CD4-positive, alpha-beta memory T cell (primary cell): ENCODE measurements around the gene PSMB3. TPM values are rescaled to one million over a fixed set of nuclear protein-coding genes. Genes with fewer than 3 reads are reported as not detected.

Source experiments
- CTCF ChIA-PET: fragments of 350-600 bp; sonication (Branson Sonifier 250); formaldehyde crosslinking; loops from one replicate; lab custom pipeline; 2021; ENCODE audit warnings: inconsistent platforms; ENCODE audit not compliant: partially characterized antibody; lab: Charles Lee
- POLR2A ChIA-PET: fragments of 350-600 bp; sonication (Branson Sonifier 250); formaldehyde crosslinking; loops from one replicate; lab custom pipeline; 2021; ENCODE audit not compliant: partially characterized antibody; lab: Charles Lee
- DNase-seq, 5 donors: peaks; one replicate each; pipeline versions ENCODE4 v3.0.0 to v3.0.0-alpha.2; 2020 to 2022; ENCODE audit warnings: mixed read lengths in 1 of 5
- H3K27ac ChIP-seq: one replicate; pipeline ENCODE4 v1.7.0; 2013; ENCODE audit warnings: low read depth, low read length
- H3K27me3 ChIP-seq: 2 replicates; pipeline ENCODE4 v1.7.0; 2013; ENCODE audit warnings: mild to moderate bottlenecking, low read length, moderate library complexity; ENCODE audit not compliant: insufficient read depth
- H3K36me3 ChIP-seq: 2 replicates; pipeline ENCODE4 v1.7.0; 2013; ENCODE audit warnings: mild to moderate bottlenecking, low read length, moderate library complexity; ENCODE audit not compliant: insufficient read depth
- H3K4me1 ChIP-seq: 2 replicates; pipeline ENCODE4 v1.7.0; 2013; ENCODE audit warnings: mild to moderate bottlenecking, low read length, moderate library complexity; ENCODE audit not compliant: insufficient read depth
- H3K4me3 ChIP-seq, 2 donors: one replicate each; pipeline ENCODE4 v1.7.0; 2013; ENCODE audit warnings: low read length in 2 of 2, mild to moderate bottlenecking in 1 of 2
- H3K9me3 ChIP-seq, 2 donors: one replicate each; pipeline ENCODE4 v1.7.0; 2013; ENCODE audit warnings: low read length in 2 of 2, control low read depth in 1 of 2; ENCODE audit not compliant: control insufficient read depth in 1 of 2
- H3K27ac Mint-ChIP-seq, 7 donors: one replicate each; pipeline ENCODE4 v1.8.0; 2020 to 2021; ENCODE audit warnings: mixed read lengths in 7 of 7, mild to moderate bottlenecking in 6 of 7, inconsistent platforms in 3 of 7, moderate library complexity in 3 of 7
- H3K27me3 Mint-ChIP-seq, 2 donors: one replicate each; pipeline ENCODE4 v1.8.0; 2020 to 2021; ENCODE audit warnings: mixed read lengths in 2 of 2
- H3K36me3 Mint-ChIP-seq, 2 donors: one replicate each; pipeline ENCODE4 v1.8.0; 2020 to 2021; ENCODE audit warnings: mixed read lengths in 2 of 2, inconsistent platforms in 1 of 2, mild to moderate bottlenecking in 1 of 2
- H3K4me1 Mint-ChIP-seq, 4 donors: one replicate each; pipeline ENCODE4 v1.8.0; 2020 to 2021; ENCODE audit warnings: mixed read lengths in 4 of 4, mild to moderate bottlenecking in 1 of 4
- H3K4me3 Mint-ChIP-seq, 8 donors: one replicate each; pipeline ENCODE4 v1.8.0; 2020 to 2021; ENCODE audit warnings: mixed read lengths in 8 of 8, mild to moderate bottlenecking in 7 of 8, moderate library complexity in 6 of 8, inconsistent platforms in 3 of 8
- H3K9me3 Mint-ChIP-seq, 8 donors: one replicate each; pipeline ENCODE4 v1.8.0; 2020 to 2021; ENCODE audit warnings: mixed read lengths in 8 of 8, mild to moderate bottlenecking in 5 of 8, inconsistent platforms in 3 of 8, moderate library complexity in 1 of 8
- intact Hi-C: fragments of 100-400 bp; cut with micrococcal nuclease; formaldehyde crosslinking; loops from one replicate; pipeline ENCODE4 v1.15.1; 2023
- polyA plus RNA-seq, 2 donors: library from polyadenylated mRNA; unstranded; fragments of 300-500 nt; fragmentation: Illumina TruSeq; gene quantifications; one replicate each; pipeline ENCODE4 v1.2.3, GENCODE V29; 2021
- total RNA-seq, 2 experiments: library from RNA; stranded (reverse); gene quantifications; one replicate each; pipeline ENCODE4 v1.2.3, GENCODE V29; 2021

The PSMB3 gene
- total and polyA plus RNA-seq, 4 experiments from 2014 or later: 93.5 to 517 (median 245) TPM

DNA sequence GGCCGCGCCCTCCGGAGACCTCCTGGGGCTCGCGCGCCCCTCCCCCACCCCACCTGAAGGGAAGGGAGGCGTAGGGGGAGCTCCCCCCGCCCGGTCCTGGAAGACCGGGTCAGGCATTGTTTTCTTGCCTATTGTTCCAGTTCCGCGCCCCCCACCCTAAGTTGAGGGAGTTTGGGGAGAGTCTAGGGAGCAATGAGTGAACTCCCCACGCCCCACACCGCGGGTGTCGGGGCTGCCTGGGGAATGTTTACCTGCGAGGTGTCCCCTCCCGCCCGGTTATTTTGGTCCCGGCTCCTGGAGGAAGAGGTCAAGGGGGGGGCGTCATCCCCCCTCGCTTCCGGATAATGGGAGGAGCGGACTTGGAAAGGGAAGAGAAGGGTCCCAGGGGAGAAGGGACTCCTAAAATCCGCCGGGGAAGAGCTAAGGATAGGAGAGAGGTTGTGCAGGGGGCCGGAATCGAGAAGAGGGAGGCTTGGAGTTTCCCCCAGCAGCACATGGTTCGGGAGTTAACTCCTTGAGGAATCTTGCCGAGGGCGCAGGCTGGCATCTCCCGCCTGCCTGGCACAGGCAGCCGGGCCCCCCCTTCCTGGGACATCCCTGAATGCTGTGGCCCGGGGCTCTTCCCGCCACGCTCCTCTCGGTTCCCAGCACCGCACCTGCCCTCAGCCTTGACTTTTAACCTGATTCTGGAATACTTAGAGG lies 46.6 kb upstream of the PSMB3 start:
- H3K9me3 Mint-ChIP-seq: no peaks in the 10 kb centered on the region
- H3K4me3 ChIP-seq: peak overlapping the region; percentile 66 to 89
- peaks cover 22% of the 10 kb centered on the region for H3K36me3 ChIP-seq
- peaks cover 54% of the 10 kb centered on the region for H3K4me1 ChIP-seq
- ChIA-PET CTCF (interaction anchor here (1.8 to 6.5 kb wide), 3 partner anchors 22 to 29 kb away, joined by 9 to 34 read pairs (median 29); no protein-coding TSS in a partner anchor), POLR2A (interaction anchor here (0.7 to 14.0 kb wide), 10 partner anchors 9 to 164 kb away, joined by 3 to 588 read pairs (median 21); partner anchors contain the start of genes CISD3, EPOP, LASP1 and PIP4K2B)
- DNase-seq: peak in 3 of 5 donors; percentile 15 to 52 (median 31)
- intact Hi-C loops: loop anchor here (1.0 to 10.0 kb wide), 2 partner anchors 24 to 499 kb away; partner anchors contain the start of genes CISD3 and RPL19
- H3K27ac ChIP-seq: peak overlapping the region; percentile 76
- H3K9me3 ChIP-seq: no peaks in the 10 kb centered on the region
- peaks cover 18 to 74% of the 10 kb centered on the region in 2 donors for H3K36me3 Mint-ChIP-seq
- peaks cover 28 to 81% (median 50%) of the 10 kb centered on the region in 4 donors for H3K4me1 Mint-ChIP-seq
- H3K4me3 Mint-ChIP-seq: peak overlapping the region; percentile 94 to 99 (median 96)
- H3K27me3 ChIP-seq: no peaks in the 10 kb centered on the region
- peak overlapping the region; percentile 88 to 96 (median 94) for H3K27ac Mint-ChIP-seq
- H3K27me3 Mint-ChIP-seq: no peaks in the 10 kb centered on the region

DNA sequence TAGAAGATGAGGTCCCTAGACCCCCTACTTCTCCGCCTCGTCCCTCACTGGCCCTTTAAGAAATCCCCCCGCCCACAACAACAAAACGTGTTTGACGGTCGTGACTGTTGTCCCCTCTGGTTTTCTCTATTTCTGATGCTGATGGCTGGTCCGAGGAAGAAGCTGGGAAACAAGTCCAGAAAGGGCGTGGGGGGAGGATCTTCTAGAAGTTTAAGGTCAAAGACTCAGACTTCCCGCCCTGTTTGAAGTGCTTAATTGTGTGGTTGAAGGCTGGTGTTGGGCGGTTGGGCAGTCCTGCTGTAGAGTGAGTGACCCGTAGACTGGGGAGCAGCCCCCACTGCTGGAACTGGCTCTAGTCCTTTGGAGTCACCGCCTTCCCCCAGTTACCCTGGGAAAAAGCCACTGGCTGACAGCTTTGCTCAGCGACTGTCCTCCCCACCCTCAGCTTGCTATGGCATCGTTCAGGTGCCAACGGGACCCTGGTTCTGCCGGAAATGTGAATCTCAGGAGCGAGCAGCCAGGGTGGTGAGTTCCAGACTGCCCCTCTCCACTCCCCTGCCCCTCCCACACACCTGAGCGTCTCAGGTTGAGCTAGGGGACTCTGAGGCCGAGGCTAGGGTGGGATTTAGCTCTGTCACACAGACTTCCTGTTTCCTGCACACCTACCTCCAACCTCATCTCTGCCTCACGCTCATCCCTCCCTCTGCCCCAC lies 45.9 kb upstream of the PSMB3 start:
- Histone ChIP-seq H3K9me3 (no peaks in the 10 kb centered on the region), H3K4me1 (peaks cover 49% of the 10 kb centered on the region), H3K27me3 (no peaks in the 10 kb centered on the region), H3K27ac (peak overlapping the region; percentile 76), H3K36me3 (peaks cover 29% of the 10 kb centered on the region), H3K4me3 (peak overlapping the region; percentile 66 to 89)
- H3K4me3 Mint-ChIP-seq: peak overlapping the region; percentile 94 to 99 (median 96)
- CTCF ChIA-PET: interaction anchor here (1.1 to 6.5 kb wide), 5 partner anchors 21 to 32 kb away, joined by 4 to 34 read pairs (median 9); partner anchors contain the start of gene EPOP
- POLR2A ChIA-PET: interaction anchor here (0.6 to 14.0 kb wide), 10 partner anchors 9 to 147 kb away, joined by 3 to 588 read pairs (median 6); partner anchors contain the start of genes CISD3, EPOP, PIP4K2B and PSMB3
- H3K9me3 Mint-ChIP-seq: no peaks in the 10 kb centered on the region
- H3K36me3 Mint-ChIP-seq: peaks cover 25 to 77% of the 10 kb centered on the region in 2 donors
- H3K27ac Mint-ChIP-seq: peak overlapping the region; percentile 88 to 96 (median 94)
- intact Hi-C loops: loop anchor here (10.0 kb wide), 1 partner anchor 498 kb away; the partner anchor contains the start of gene RPL19
- peak in 4 of 5 donors; percentile 19 to 68 (median 28) for DNase-seq
- H3K27me3 Mint-ChIP-seq: no peaks in the 10 kb centered on the region
- H3K4me1 Mint-ChIP-seq: peaks cover 22 to 77% (median 45%) of the 10 kb centered on the region in 4 donors

DNA sequence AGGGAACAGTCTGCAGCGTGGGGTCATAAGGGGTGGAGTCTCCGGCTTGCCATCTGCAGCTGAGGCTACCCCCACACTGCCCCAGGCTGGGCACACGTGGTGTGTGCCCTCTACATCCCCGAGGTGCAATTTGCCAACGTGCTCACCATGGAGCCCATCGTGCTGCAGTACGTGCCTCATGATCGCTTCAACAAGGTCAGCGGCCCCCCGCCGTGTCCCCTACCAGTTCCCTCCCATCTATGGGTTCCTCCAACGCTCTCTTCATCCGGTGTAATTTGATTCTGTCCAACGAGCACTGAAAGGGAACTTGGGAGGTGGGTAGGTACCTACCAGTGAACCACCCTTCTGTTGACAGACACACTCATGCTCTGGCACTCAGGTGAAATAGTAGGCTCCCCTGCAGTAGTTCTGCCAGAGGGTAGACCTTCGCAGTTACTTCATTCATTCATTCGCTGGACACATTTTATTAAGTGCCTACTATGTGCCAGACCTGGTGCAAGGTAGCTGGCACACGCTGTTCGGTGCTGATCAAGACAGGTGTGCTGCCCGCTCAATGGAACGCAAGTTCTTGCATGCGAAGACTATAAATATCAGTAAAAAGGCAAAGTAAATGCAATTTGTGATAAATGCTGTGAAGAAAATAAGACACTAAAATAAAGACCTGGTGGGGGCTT lies 44.7 kb upstream of the PSMB3 start:
- Mint-ChIP-seq H3K4me3 (peak overlapping the region; percentile 37 to 99 (median 96)), H3K27ac (peak overlapping the region in 6 of 7 donors; percentile 83 to 96 (median 91)), H3K4me1 (peaks cover 21 to 68% (median 45%) of the 10 kb centered on the region in 4 donors), H3K9me3 (no peaks in the 10 kb centered on the region), H3K36me3 (peaks cover 32 to 82% of the 10 kb centered on the region in 2 donors), H3K27me3 (no peaks in the 10 kb centered on the region)
- Histone ChIP-seq H3K4me1 (peaks cover 48% of the 10 kb centered on the region), H3K9me3 (no peaks in the 10 kb centered on the region), H3K4me3 (no peak overlapping the region), H3K27me3 (no peaks in the 10 kb centered on the region), H3K27ac (peak overlapping the region; percentile 76), H3K36me3 (peaks cover 40% of the 10 kb centered on the region)
- CTCF ChIA-PET: interaction anchor here (1.1 to 6.5 kb wide), 4 partner anchors 20 to 33 kb away, joined by 4 to 34 read pairs (median 18); partner anchors contain the start of gene EPOP
- POLR2A ChIA-PET: interaction anchor here (1.3 to 14.0 kb wide), 3 partner anchors 17 to 32 kb away, joined by 7 to 588 read pairs (median 37); partner anchors contain the start of genes CISD3 and EPOP
- intact Hi-C loops: loop anchor here (10.0 kb wide), 1 partner anchor 497 kb away; the partner anchor contains the start of gene RPL19
- DNase-seq: no peak

DNA sequence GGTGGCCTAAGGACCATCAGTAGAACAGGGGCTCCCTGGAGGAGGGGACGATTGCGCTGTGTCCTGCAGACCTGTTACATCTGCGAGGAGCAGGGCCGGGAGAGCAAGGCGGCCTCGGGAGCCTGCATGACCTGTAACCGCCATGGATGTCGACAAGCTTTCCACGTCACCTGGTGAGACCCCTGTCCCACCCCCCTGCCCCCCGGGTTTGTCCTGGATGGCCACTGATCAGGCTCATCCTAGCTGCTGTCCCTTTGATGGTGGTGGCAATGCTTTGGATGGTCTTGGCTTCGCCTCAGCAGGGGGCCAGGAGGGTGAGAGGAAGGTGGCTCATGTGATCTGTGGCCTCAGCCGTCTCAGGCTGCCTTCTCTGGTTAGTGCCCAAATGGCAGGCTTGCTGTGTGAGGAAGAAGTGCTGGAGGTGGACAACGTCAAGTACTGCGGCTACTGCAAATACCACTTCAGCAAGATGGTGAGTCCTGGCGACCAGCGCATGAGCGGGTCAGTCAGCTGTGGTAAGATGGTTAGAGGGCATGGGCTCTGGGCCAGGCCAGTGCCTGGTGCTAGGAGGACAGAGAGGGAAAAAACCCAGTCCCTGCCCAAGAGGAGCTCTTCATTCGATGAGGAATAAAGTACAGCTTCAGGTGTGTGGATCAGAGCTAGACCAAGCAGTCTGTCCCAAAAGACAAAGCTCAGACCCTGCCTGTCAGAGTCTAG lies 43.3 kb upstream of the PSMB3 start:
- Histone ChIP-seq H3K4me1 (peaks cover 42% of the 10 kb centered on the region), H3K4me3 (no peak overlapping the region), H3K36me3 (peaks cover 55% of the 10 kb centered on the region), H3K27ac (no peak overlapping the region), H3K9me3 (no peaks in the 10 kb centered on the region), H3K27me3 (no peaks in the 10 kb centered on the region)
- Mint-ChIP-seq H3K36me3 (peaks cover 32 to 78% of the 10 kb centered on the region in 2 donors), H3K4me1 (peaks cover 20 to 59% (median 38%) of the 10 kb centered on the region in 4 donors), H3K4me3 (no peak overlapping the region), H3K27me3 (no peaks in the 10 kb centered on the region), H3K27ac (peak overlapping the region in 5 of 7 donors; percentile 60 to 82 (median 73)), H3K9me3 (no peaks in the 10 kb centered on the region)
- POLR2A ChIA-PET: interaction anchor here (0.6 to 14.0 kb wide), 3 partner anchors 10 to 43 kb away, joined by 3 to 588 read pairs (median 5); partner anchors contain the start of gene CISD3
- intact Hi-C loops: loop anchor here (10.0 kb wide), 1 partner anchor 496 kb away; the partner anchor contains the start of gene RPL19
- DNase-seq: no peak
- CTCF ChIA-PET: interaction anchor here (1.3 to 6.5 kb wide), 2 partner anchors 19 to 25 kb away, joined by 9 to 34 read pairs; no protein-coding TSS in a partner anchor

DNA sequence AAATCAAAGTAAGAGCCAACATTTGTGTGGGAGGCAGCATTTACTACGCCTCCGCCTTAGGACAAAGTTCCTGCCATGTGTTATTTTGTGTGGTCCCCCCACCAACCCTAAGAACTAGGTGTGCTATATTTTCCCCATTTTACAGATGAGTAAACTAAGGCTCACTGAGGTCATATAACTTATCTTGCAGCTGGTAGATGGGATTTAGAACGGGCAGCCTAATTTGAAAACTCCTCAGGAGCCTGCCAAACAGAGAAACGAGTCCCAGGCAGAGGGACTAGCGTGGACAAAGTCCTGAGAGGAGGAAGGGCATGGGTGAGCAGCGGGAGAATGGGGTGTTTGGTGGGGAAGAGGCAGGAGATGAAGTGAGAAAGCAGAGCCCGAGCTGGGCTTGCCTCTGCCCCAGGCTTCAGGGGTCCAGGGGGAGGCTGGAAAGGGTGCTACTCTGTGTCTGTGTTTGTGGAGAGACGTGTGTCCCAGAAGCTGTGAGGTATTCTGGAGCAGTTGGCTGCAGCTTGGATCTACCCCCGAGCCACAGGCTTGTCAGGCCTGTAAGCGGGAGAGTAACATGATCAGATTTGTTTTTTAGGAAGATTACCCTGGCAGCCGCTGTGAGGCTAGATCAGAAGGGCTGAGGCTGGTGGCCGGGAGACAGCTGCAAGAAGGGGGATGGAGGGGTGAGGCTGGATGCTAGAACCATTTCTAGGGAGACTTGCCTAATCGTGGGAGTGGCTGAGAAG lies 42.5 kb upstream of the PSMB3 start:
- Histone ChIP-seq H3K27me3 (no peaks in the 10 kb centered on the region), H3K9me3 (no peaks in the 10 kb centered on the region), H3K36me3 (peaks cover 56% of the 10 kb centered on the region), H3K27ac (no peak overlapping the region), H3K4me3 (no peak overlapping the region), H3K4me1 (peaks cover 40% of the 10 kb centered on the region)
- H3K27ac Mint-ChIP-seq: peak overlapping the region; percentile 67 to 86 (median 80)
- CTCF ChIA-PET: interaction anchor here (0.8 to 6.5 kb wide), 4 partner anchors 18 to 32 kb away, joined by 3 to 34 read pairs (median 8); no protein-coding TSS in a partner anchor
- no peak for DNase-seq
- POLR2A ChIA-PET: interaction anchor here (1.3 to 14.0 kb wide), 3 partner anchors 8 to 15 kb away, joined by 5 to 588 read pairs (median 8); partner anchors contain the start of gene CISD3
- H3K27me3 Mint-ChIP-seq: no peaks in the 10 kb centered on the region
- H3K36me3 Mint-ChIP-seq: peaks cover 32 to 79% of the 10 kb centered on the region in 2 donors
- peaks cover 19 to 63% (median 34%) of the 10 kb centered on the region in 4 donors for H3K4me1 Mint-ChIP-seq
- intact Hi-C loops: loop anchor here (10.0 kb wide), 1 partner anchor 495 kb away; the partner anchor contains the start of gene RPL19
- H3K9me3 Mint-ChIP-seq: no peaks in the 10 kb centered on the region
- no peak overlapping the region for H3K4me3 Mint-ChIP-seq
